Suprapubic skin (tissue), 4 donors: Measurements from ENCODE around the gene PKP2.

Experiments used
- CTCF ChIP-seq, 2 donors: fragments of 200-600 bp in 1 of 2; fragments of 450-650 bp in 1 of 2; sonication (generic) in 1 of 2; IDR thresholded peaks; one replicate each; pipeline ENCODE4 v1.5.1; 2016 to 2019; ENCODE audit warnings: antibody characterized with exemption in 2 of 2, mild to moderate bottlenecking in 1 of 2, moderate library complexity in 1 of 2
- EP300 ChIP-seq: sonication (generic); formaldehyde crosslinking; IDR thresholded peaks from one replicate; pipeline ENCODE4 v1.6.1; 2017; ENCODE audit warnings: antibody characterized with exemption
- POLR2A ChIP-seq, 2 donors: fragments of 450-650 bp; IDR thresholded peaks; one replicate each; pipeline ENCODE4 v1.6.1; 2017; ENCODE audit warnings: antibody characterized with exemption in 2 of 2, mild to moderate bottlenecking in 2 of 2, moderate library complexity in 2 of 2
- POLR2AphosphoS5 ChIP-seq, 3 donors: sonication (generic); formaldehyde crosslinking; IDR thresholded peaks; one replicate each; pipeline ENCODE4 v1.6.1; 2017; ENCODE audit warnings: antibody characterized with exemption in 3 of 3

DNA sequence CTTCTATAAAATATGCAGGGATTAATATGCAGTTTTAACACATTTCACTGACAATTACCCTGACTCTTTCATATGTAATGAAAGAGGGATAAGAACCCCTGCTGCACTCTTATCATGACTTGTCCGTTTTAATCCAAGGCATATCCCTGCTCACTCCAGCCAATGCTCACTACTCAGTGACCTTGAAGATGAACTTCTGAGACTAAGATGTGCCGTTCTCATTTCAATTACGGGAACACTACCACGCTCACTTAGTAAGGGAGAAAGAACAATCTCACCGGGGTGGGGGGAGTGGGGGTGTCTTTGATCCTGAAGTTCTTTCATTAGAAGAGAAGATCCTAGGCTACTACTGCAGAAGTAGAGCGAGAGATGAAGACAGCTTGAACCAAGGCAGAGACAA is 50.5 kb downstream of the PKP2 start:
- TF ChIP-seq POLR2A (IDR thresholded peaks at IDR 0.05) (no peak), CTCF (IDR thresholded peaks at IDR 0.05) (no peak), POLR2AphosphoS5 (IDR thresholded peaks at IDR 0.05) (no peak), EP300 (no peak)
